Measurements from ENCODE around the gene DIPK1A. TPM values are rescaled to one million over a fixed set of nuclear protein-coding genes. Genes with fewer than 3 reads are reported as not detected.

Gene DIPK1A
- total RNA-seq, 1 donor from 2014 or later: 5.0 TPM

- no peak for TF ChIP-seq CTCF (IDR thresholded peaks at IDR 0.05; ENCODE audit: borderline replicate concordance)
- H3K4me3 ChIP-seq: no peak overlapping the region
- DNase-seq: no peak
- no peaks in the 10 kb centered on the region for H3K9me3 ChIP-seq (replicated peaks)
- no peaks in the 10 kb centered on the region for H3K27me3 ChIP-seq (ENCODE audit: low read depth)
- intact Hi-C loops (cut with micrococcal nuclease): no loop called here
- H3K4me1 ChIP-seq: no peaks in the 10 kb centered on the region
- H3K36me3 ChIP-seq: no peaks in the 10 kb centered on the region
- no peak overlapping the region for H3K27ac ChIP-seq (replicated peaks)
These were observed 38.8 kb downstream of the DIPK1A start for GRCh38 chr1:92922356-92923035.

- Histone ChIP-seq H3K36me3 (no peaks in the 10 kb centered on the region), H3K9me3 (replicated peaks) (no peaks in the 10 kb centered on the region), H3K27me3 (ENCODE audit: low read depth) (no peaks in the 10 kb centered on the region), H3K4me3 (no peak overlapping the region), H3K4me1 (no peaks in the 10 kb centered on the region), H3K27ac (replicated peaks) (no peak overlapping the region)
- TF ChIP-seq CTCF (IDR thresholded peaks at IDR 0.05; ENCODE audit: borderline replicate concordance): no peak
- DNase-seq: no peak
- intact Hi-C loops (cut with micrococcal nuclease): no loop called here
These were observed 39.9 kb downstream of the DIPK1A start for GRCh38 chr1:92921031-92922023.

GRCh38 chr1:92916899-92917298 is 44.4 kb downstream of the DIPK1A start:
- Histone ChIP-seq H3K4me1 (no peaks in the 10 kb centered on the region), H3K27ac (replicated peaks) (no peak overlapping the region), H3K36me3 (no peaks in the 10 kb centered on the region), H3K4me3 (no peak overlapping the region), H3K27me3 (ENCODE audit: low read depth) (no peaks in the 10 kb centered on the region), H3K9me3 (replicated peaks) (no peaks in the 10 kb centered on the region)
- no peak for TF ChIP-seq CTCF (IDR thresholded peaks at IDR 0.05; ENCODE audit: borderline replicate concordance)
- intact Hi-C loops (cut with micrococcal nuclease): no loop called here
- no peak for DNase-seq

DNA sequence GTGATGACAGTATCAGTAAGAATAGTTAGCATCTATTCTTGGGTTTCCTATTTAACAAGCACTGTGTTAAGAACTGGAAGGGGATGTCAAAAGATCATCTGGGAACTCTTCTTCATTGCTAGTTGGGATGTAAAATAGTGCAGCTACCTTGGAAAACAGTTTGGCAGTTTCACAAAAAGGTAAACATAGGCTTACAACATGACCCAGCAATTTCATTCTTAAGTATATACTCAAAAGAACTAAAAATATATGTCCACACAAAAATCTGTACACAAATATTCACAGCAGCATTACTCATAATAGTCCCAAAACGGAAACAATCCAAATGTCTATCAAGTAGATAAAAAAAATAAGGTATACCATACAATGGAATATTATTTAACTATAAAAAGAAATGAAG is 45.7 kb downstream of the DIPK1A start:
- Histone ChIP-seq H3K4me3 (no peak overlapping the region), H3K27ac (replicated peaks) (no peak overlapping the region), H3K36me3 (no peaks in the 10 kb centered on the region), H3K27me3 (ENCODE audit: low read depth) (no peaks in the 10 kb centered on the region), H3K4me1 (no peaks in the 10 kb centered on the region), H3K9me3 (replicated peaks) (no peaks in the 10 kb centered on the region)
- intact Hi-C loops (cut with micrococcal nuclease): no loop called here
- no peak for DNase-seq
- TF ChIP-seq CTCF (IDR thresholded peaks at IDR 0.05; ENCODE audit: borderline replicate concordance): no peak

DNA sequence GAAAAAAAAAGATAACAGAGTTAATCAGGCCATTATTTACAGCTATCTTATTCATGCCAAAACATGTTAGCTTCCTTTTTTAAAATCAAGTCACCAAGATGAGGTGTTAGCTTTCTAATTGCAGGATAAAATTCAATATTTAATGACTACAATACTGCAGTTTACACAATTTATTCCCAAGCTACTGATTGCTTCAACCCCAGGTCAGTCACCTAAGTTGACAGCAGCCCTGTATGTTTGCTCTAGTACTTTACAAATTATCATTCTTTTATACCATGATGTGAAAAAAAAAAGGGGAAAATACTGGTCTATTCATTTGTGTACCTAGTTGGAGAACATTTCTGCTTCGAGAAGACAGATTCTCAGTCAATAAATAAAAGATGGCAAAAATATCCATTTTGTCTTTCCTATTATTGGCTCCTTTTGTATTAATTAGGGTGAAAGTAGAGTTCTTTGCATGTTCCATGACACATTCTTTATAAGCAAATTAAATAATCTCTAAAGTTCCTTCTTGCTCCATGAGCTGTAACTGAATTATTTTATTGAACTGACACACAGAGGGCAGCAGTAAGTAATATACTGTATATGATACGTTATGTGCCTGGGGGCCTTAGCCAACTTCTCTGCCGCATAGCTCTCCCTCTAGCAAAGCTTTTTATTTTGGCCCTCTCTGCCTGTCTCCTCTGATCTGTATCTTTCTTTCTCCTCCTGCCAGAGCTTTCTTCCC is 48.0 kb downstream of the DIPK1A start:
- no peak for DNase-seq
- Histone ChIP-seq H3K4me3 (no peak overlapping the region), H3K4me1 (no peaks in the 10 kb centered on the region), H3K27ac (replicated peaks) (no peak overlapping the region), H3K36me3 (no peaks in the 10 kb centered on the region), H3K9me3 (replicated peaks) (no peaks in the 10 kb centered on the region), H3K27me3 (ENCODE audit: low read depth) (no peaks in the 10 kb centered on the region)
- intact Hi-C loops (cut with micrococcal nuclease): no loop called here
- TF ChIP-seq CTCF (IDR thresholded peaks at IDR 0.05; ENCODE audit: borderline replicate concordance): no peak

All from left ventricle myocardium inferior (tissue), 1 donor.